ENCODE data around the gene ATP6V1B1. TPM values are rescaled to one million over a fixed set of nuclear protein-coding genes. Genes with fewer than 3 reads are reported as not detected.

ATP6V1B1 gene
- total RNA-seq, 1 donor, result not detected

- DNase-seq (ENCODE audit: low read depth), result no peak
- no peak for TF ChIP-seq CTCF (IDR thresholded peaks at IDR 0.05; ENCODE audit: insufficient read depth, low read depth, low read length)
- no peak overlapping the region for H3K4me3 ChIP-seq (ENCODE audit: low read depth, low read length)
Measured at GRCh38 chr2:70934981-70935380, 719 bp upstream of the ATP6V1B1 start.

GRCh38 chr2:70936165-70936978 lies 672 bp downstream of the ATP6V1B1 start:
- no peak for TF ChIP-seq CTCF (IDR thresholded peaks at IDR 0.05; ENCODE audit: insufficient read depth, low read depth, low read length)
- H3K4me3 ChIP-seq (ENCODE audit: low read depth, low read length), result no peak overlapping the region
- DNase-seq (ENCODE audit: low read depth), result no peak

- DNase-seq (ENCODE audit: low read depth), result no peak
- no peak for TF ChIP-seq CTCF (IDR thresholded peaks at IDR 0.05; ENCODE audit: insufficient read depth, low read depth, low read length)
- no peak overlapping the region for H3K4me3 ChIP-seq (ENCODE audit: low read depth, low read length)
Measured at GRCh38 chr2:70936979-70937811, 1.5 kb downstream of the ATP6V1B1 start.

GRCh38 chr2:70937866-70938585 lies 2.3 kb downstream of the ATP6V1B1 start:
- TF ChIP-seq CTCF (IDR thresholded peaks at IDR 0.05; ENCODE audit: insufficient read depth, low read depth, low read length), result no peak
- DNase-seq (ENCODE audit: low read depth), result no peak
- no peak overlapping the region for H3K4me3 ChIP-seq (ENCODE audit: low read depth, low read length)

GRCh38 chr2:70938586-70938950 lies 2.9 kb downstream of the ATP6V1B1 start:
- TF ChIP-seq CTCF (IDR thresholded peaks at IDR 0.05; ENCODE audit: insufficient read depth, low read depth, low read length), result no peak
- DNase-seq (ENCODE audit: low read depth), result no peak
- H3K4me3 ChIP-seq (ENCODE audit: low read depth, low read length), result no peak overlapping the region

- TF ChIP-seq CTCF (IDR thresholded peaks at IDR 0.05; ENCODE audit: insufficient read depth, low read depth, low read length), result no peak
- H3K4me3 ChIP-seq (ENCODE audit: low read depth, low read length), result no peak overlapping the region
- no peak for DNase-seq (ENCODE audit: low read depth)
Measured at GRCh38 chr2:70939001-70939838, 3.5 kb downstream of the ATP6V1B1 start.
